CD8-positive, alpha-beta memory T cell (primary cell): Measurements from ENCODE around the gene TUBG1. TPM values are rescaled to one million over a fixed set of nuclear protein-coding genes. Genes with fewer than 3 reads are reported as not detected.

Experiments
- CTCF ChIA-PET: fragments of 350-600 bp; sonication (Branson Sonifier 250); formaldehyde crosslinking; loops from one replicate; lab custom pipeline; 2021; ENCODE audit warnings: antibody characterized with exemption; lab: Charles Lee
- POLR2A ChIA-PET: fragments of 350-600 bp; sonication (Branson Sonifier 250); formaldehyde crosslinking; loops from one replicate; lab custom pipeline; 2021; ENCODE audit warnings: antibody characterized with exemption; lab: Charles Lee
- DNase-seq, 5 donors: peaks; one replicate each; pipeline versions ENCODE4 v3.0.0 to v3.0.0-alpha.2; 2020 to 2022; ENCODE audit warnings: mixed read lengths in 1 of 5
- H3K27ac ChIP-seq: one replicate; pipeline ENCODE4 v1.7.0; 2013; ENCODE audit warnings: low read depth, mild to moderate bottlenecking, low read length, moderate library complexity
- H3K27me3 ChIP-seq: 2 replicates; pipeline ENCODE4 v1.7.0; 2013; ENCODE audit warnings: low read length, mild to moderate bottlenecking; ENCODE audit not compliant: insufficient read depth, poor library complexity, severe bottlenecking
- H3K36me3 ChIP-seq: 2 replicates; pipeline ENCODE4 v1.7.0; 2013; ENCODE audit warnings: mild to moderate bottlenecking, low read length, moderate library complexity; ENCODE audit not compliant: insufficient read depth
- H3K4me1 ChIP-seq: 2 replicates; pipeline ENCODE4 v1.7.0; 2013; ENCODE audit warnings: mild to moderate bottlenecking, low read length, moderate library complexity; ENCODE audit not compliant: insufficient read depth
- H3K4me3 ChIP-seq: 2 replicates; pipeline ENCODE4 v1.7.0; 2013; ENCODE audit warnings: mild to moderate bottlenecking, low read length
- H3K9me3 ChIP-seq: 2 replicates; pipeline ENCODE4 v1.7.0; 2013; ENCODE audit warnings: mild to moderate bottlenecking, low read length
- H3K27ac Mint-ChIP-seq, 8 donors: one replicate each; pipeline ENCODE4 v1.8.0; 2020 to 2021; ENCODE audit warnings: mixed read lengths in 8 of 8, mild to moderate bottlenecking in 6 of 8, inconsistent platforms in 3 of 8, moderate library complexity in 3 of 8
- H3K27me3 Mint-ChIP-seq, 2 donors: one replicate each; pipeline ENCODE4 v1.8.0; 2020 to 2021; ENCODE audit warnings: mixed read lengths in 2 of 2, mild to moderate bottlenecking in 1 of 2, moderate library complexity in 1 of 2
- H3K36me3 Mint-ChIP-seq, 3 donors: one replicate each; pipeline ENCODE4 v1.8.0; 2020 to 2021; ENCODE audit warnings: mixed read lengths in 3 of 3, inconsistent platforms in 1 of 3, mild to moderate bottlenecking in 1 of 3
- H3K4me1 Mint-ChIP-seq, 3 donors: one replicate each; pipeline ENCODE4 v1.8.0; 2020 to 2021; ENCODE audit warnings: mixed read lengths in 3 of 3, inconsistent platforms in 1 of 3, mild to moderate bottlenecking in 1 of 3
- H3K4me3 Mint-ChIP-seq, 7 donors: one replicate each; pipeline ENCODE4 v1.8.0; 2020 to 2021; ENCODE audit warnings: mixed read lengths in 7 of 7, mild to moderate bottlenecking in 6 of 7, moderate library complexity in 4 of 7, inconsistent platforms in 2 of 7
- H3K9me3 Mint-ChIP-seq, 5 donors: one replicate each; pipeline ENCODE4 v1.8.0; 2020 to 2022; ENCODE audit warnings: mixed read lengths in 5 of 5, mild to moderate bottlenecking in 3 of 5, moderate library complexity in 2 of 5, inconsistent platforms in 1 of 5
- polyA plus RNA-seq: library from polyadenylated mRNA; unstranded; fragments of 300-500 nt; fragmentation: Illumina TruSeq; gene quantifications from one replicate; pipeline ENCODE4 v1.2.3, GENCODE V29; 2021
- total RNA-seq, 2 experiments: library from RNA; stranded (reverse); gene quantifications; one replicate each; pipeline ENCODE4 v1.2.3, GENCODE V29; 2021

Gene TUBG1
- total RNA-seq (100 to 1,000 TPM; 112 to 119 TPM), polyA plus RNA-seq (11.1 TPM)

DNA sequence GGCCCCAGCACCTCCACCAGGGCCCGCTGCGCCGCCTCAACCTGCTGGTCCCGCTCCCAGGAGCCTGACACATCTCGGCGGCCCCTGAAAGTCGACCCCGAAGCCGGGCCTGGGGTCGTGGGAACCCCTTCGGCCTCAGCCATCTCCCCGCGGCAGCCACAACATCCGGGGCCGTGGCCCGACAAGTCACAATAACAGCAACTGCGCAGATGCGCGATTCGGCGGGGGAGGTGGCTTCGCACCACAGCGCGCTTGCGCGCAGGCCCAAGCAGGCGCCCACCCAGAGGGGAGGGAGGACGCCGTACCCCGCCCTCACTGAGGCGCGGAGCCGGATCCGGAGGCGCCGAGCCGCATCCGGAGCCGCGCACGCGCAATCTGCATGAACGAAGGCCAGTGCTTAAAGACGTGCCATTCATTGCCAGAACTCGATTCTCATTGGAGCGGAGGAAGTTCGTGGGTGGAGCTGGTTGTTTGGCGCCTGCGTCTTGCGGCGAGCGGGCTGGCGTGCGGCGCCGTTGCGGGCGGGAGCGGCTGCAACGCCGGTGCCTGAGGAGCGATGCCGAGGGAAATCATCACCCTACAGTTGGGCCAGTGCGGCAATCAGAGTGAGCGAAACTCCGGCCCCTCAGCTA is at the start of gene TUBG1, which contains the start of gene RETREG3:
Gene TUBG1 (plus strand): TSS at position 502 of the 632 bp plus-strand sequence. CDS start 55 bp downstream, at position 557.
Gene RETREG3 (minus strand): TSS at position 193 of the 632 bp plus-strand sequence. CDS start 50 bp downstream, at position 143.
- no peaks in the 10 kb centered on the region for H3K27me3 Mint-ChIP-seq
- peak within 1 kb of the TSS; percentile 93 for H3K4me3 ChIP-seq

DNA sequence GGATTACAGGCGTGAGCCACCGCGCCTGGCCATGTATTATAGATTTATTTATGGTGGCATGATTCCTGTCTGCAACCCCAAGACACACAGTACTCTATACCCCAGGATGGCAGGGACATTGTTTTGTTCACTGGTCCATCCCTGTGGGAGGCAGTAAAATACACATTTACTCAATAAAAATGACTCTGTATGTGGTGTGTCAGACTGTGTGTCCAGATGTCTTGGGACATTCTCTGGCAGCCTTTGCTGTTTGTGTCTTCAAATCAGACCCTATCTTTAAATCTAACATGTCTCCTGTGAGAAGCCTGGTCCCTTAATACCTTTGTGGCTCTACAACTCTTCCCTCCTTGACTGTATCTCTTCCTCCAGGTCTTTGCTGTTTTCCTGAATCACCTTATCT is 49.2 kb upstream of the TUBG1 start:
- ChIA-PET POLR2A (no interaction called here), CTCF (interaction anchor here (0.9 kb wide), 1 partner anchor 18 kb away, joined by 3 read pairs; no protein-coding TSS in a partner anchor)
- H3K27me3 Mint-ChIP-seq: no peaks in the 10 kb centered on the region
- peaks cover 0 to 23% (median 3%) of the 10 kb centered on the region in 3 donors for H3K36me3 Mint-ChIP-seq
- Histone ChIP-seq H3K27me3 (no peaks in the 10 kb centered on the region), H3K4me3 (no peak overlapping the region), H3K9me3 (no peaks in the 10 kb centered on the region), H3K36me3 (peaks cover 4% of the 10 kb centered on the region), H3K4me1 (peaks cover 33% of the 10 kb centered on the region), H3K27ac (no peak overlapping the region)
- peak overlapping the region in 6 of 7 donors; percentile 13 to 85 (median 72) for H3K4me3 Mint-ChIP-seq
- H3K27ac Mint-ChIP-seq: peak overlapping the region in 3 of 8 donors; percentile 60 to 98 (median 61)
- no peaks in the 10 kb centered on the region for H3K9me3 Mint-ChIP-seq
- peaks cover 25 to 38% (median 37%) of the 10 kb centered on the region in 3 donors for H3K4me1 Mint-ChIP-seq
- no peak for DNase-seq

More for the DNA sequence above, at the start of gene TUBG1, which contains the start of gene RETREG3:
- Mint-ChIP-seq H3K4me1 (peaks cover 42 to 54% (median 54%) of the 10 kb centered on the region in 3 donors), H3K9me3 (peaks cover 0 to 1% (median 0%) of the 10 kb centered on the region in 5 donors), H3K4me3 (peak within 1 kb of the TSS; percentile 99 to 100 (median 99)), H3K27ac (peak within 1 kb of the TSS; percentile 96 to 100 (median 98)), H3K36me3 (peaks cover 4 to 58% (median 13%) of the 10 kb centered on the region in 3 donors)
- Histone ChIP-seq H3K27ac (peak within 1 kb of the TSS; percentile 88), H3K4me1 (peaks cover 39% of the 10 kb centered on the region), H3K36me3 (peaks cover 15% of the 10 kb centered on the region), H3K27me3 (no peaks in the 10 kb centered on the region), H3K9me3 (no peaks in the 10 kb centered on the region)
- ChIA-PET POLR2A (interaction anchor here (1.0 to 1.8 kb wide), 6 partner anchors 31 to 752 kb away, joined by 3 to 10 read pairs (median 4); partner anchors contain the start of genes BECN1, NAGLU and PSMC3IP), CTCF (interaction anchor here (0.7 to 3.1 kb wide), 12 partner anchors 14 to 75 kb away, joined by 3 to 23 read pairs (median 5); partner anchors contain the start of gene PSMC3IP)
- peak; percentile 99 to 100 (median 99) for DNase-seq

DNA sequence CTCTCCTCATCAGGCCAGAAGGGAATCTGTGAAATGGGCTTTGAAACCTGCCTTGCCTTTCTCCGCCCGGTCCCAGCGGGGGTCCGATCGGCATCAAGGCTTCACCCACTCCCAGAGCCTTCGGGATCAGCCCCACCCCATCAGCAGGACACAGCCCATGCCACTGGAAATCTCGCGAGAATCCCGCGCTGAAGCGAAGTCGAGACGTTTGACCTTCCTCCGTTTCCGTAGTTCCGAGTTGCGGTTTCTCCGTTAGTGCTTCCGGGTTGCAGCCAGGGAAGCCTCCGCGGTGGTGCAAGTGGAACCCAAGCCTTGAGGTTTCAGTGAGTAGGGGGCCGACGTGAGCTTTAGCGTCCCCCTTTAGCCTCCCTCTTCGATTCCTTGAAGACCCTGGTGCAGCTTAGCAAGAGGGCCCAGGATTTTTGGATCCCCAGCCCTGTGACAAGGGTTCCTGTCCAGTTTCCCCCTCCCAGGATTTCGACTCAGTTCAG is 47.5 kb upstream of the TUBG1 start, which contains the start of gene COASY:
Gene COASY (plus strand): TSS at position 252 of the 491 bp plus-strand sequence. CDS start 475 bp downstream, outside the sequence.
- peak within 1 kb of the TSS; percentile 71 to 98 (median 96) for H3K27ac Mint-ChIP-seq
- Histone ChIP-seq H3K27ac (peak within 1 kb of the TSS; percentile 73), H3K4me3 (peak within 1 kb of the TSS; percentile 93), H3K36me3 (peaks cover 8% of the 10 kb centered on the region), H3K4me1 (peaks cover 36% of the 10 kb centered on the region), H3K27me3 (no peaks in the 10 kb centered on the region), H3K9me3 (no peaks in the 10 kb centered on the region)
- CTCF ChIA-PET: interaction anchor here (2.5 kb wide), 1 partner anchor 16 kb away, joined by 6 read pairs; the partner anchor contains the start of gene PSMC3IP
- peak; percentile 84 to 94 (median 88) for DNase-seq
- no peaks in the 10 kb centered on the region for H3K9me3 Mint-ChIP-seq
- peaks cover 0 to 31% (median 3%) of the 10 kb centered on the region in 3 donors for H3K36me3 Mint-ChIP-seq
- POLR2A ChIA-PET: interaction anchor here (0.9 kb wide), 1 partner anchor 25 kb away, joined by 3 read pairs; no protein-coding TSS in a partner anchor
- H3K4me1 Mint-ChIP-seq: peaks cover 28 to 40% (median 37%) of the 10 kb centered on the region in 3 donors
- H3K27me3 Mint-ChIP-seq: no peaks in the 10 kb centered on the region
- peak within 1 kb of the TSS; percentile 84 to 99 (median 93) for H3K4me3 Mint-ChIP-seq

DNA sequence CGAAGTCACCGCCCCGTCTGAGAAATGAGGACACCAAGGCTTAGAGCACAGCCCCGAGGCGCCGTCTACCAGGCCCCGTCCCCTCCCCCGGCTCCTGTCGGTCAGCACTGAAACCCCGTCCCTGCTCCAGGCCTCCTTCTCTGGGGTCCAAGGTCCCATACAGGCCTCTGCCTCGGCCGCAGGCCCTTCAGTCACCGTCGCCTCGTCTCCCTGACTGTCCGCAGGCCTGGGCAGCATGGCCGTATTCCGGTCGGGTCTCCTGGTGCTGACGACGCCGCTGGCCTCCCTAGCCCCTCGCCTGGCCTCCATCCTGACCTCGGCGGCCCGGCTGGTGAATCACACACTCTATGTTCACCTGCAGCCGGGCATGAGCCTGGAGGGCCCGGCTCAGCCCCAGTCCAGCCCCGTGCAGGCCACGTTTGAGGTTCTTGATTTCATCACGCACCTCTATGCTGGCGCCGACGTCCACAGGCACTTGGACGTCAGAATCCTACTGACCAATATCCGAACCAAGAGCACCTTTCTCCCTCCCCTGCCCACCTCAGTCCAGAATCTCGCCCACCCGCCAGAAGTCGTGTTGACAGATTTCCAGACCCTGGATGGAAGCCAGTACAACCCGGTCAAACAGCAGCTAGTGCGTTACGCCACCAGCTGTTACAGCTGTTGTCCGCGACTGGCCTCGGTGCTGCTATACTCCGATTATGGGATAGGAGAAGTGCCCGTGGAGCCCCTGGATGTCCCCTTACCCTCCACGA is 46.9 kb upstream of the TUBG1 start:
- Mint-ChIP-seq H3K4me1 (peaks cover 33 to 46% (median 38%) of the 10 kb centered on the region in 3 donors), H3K36me3 (peaks cover 0 to 37% (median 3%) of the 10 kb centered on the region in 3 donors), H3K27me3 (no peaks in the 10 kb centered on the region), H3K9me3 (no peaks in the 10 kb centered on the region), H3K4me3 (peak overlapping the region; percentile 84 to 99 (median 93)), H3K27ac (peak overlapping the region; percentile 71 to 98 (median 96))
- Histone ChIP-seq H3K4me1 (peaks cover 38% of the 10 kb centered on the region), H3K27ac (peak overlapping the region; percentile 73), H3K36me3 (peaks cover 8% of the 10 kb centered on the region), H3K27me3 (no peaks in the 10 kb centered on the region), H3K4me3 (peak overlapping the region; percentile 93), H3K9me3 (no peaks in the 10 kb centered on the region)
- POLR2A ChIA-PET: interaction anchor here (0.9 kb wide), 1 partner anchor 24 kb away, joined by 3 read pairs; no protein-coding TSS in a partner anchor
- CTCF ChIA-PET: interaction anchor here (2.5 to 2.8 kb wide), 2 partner anchors 8 to 15 kb away, joined by 6 to 9 read pairs; partner anchors contain the start of gene PSMC3IP
- DNase-seq: no peak

DNA sequence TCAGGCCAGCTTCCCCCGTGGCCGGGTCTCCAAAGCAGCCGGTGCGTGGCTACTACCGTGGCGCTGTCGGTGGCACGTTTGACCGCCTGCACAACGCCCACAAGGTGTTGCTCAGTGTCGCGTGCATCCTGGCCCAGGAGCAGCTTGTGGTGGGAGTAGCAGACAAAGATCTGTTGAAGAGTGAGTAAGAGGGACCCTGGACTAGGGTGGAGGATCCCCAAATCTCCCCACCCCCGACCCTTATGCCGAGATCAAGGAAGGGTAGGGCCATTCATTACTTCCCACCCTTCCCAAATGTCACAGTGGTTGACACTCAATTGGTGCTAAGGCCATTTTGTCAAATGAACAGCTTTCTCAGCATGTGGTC is 46.4 kb upstream of the TUBG1 start:
- Histone ChIP-seq H3K9me3 (no peaks in the 10 kb centered on the region), H3K36me3 (peaks cover 8% of the 10 kb centered on the region), H3K4me3 (peak overlapping the region; percentile 93), H3K4me1 (peaks cover 43% of the 10 kb centered on the region), H3K27ac (peak overlapping the region; percentile 73), H3K27me3 (no peaks in the 10 kb centered on the region)
- Mint-ChIP-seq H3K4me1 (peaks cover 37 to 50% (median 42%) of the 10 kb centered on the region in 3 donors), H3K27ac (peak overlapping the region in 7 of 8 donors; percentile 29 to 98 (median 95)), H3K27me3 (no peaks in the 10 kb centered on the region), H3K36me3 (peaks cover 0 to 40% (median 5%) of the 10 kb centered on the region in 3 donors), H3K4me3 (peak overlapping the region; percentile 84 to 99 (median 93)), H3K9me3 (no peaks in the 10 kb centered on the region)
- POLR2A ChIA-PET: no interaction called here
- DNase-seq: no peak
- CTCF ChIA-PET: interaction anchor here (0.6 to 2.8 kb wide), 5 partner anchors 8 to 390 kb away, joined by 3 to 18 read pairs (median 6); partner anchors contain the start of gene PSMC3IP

DNA sequence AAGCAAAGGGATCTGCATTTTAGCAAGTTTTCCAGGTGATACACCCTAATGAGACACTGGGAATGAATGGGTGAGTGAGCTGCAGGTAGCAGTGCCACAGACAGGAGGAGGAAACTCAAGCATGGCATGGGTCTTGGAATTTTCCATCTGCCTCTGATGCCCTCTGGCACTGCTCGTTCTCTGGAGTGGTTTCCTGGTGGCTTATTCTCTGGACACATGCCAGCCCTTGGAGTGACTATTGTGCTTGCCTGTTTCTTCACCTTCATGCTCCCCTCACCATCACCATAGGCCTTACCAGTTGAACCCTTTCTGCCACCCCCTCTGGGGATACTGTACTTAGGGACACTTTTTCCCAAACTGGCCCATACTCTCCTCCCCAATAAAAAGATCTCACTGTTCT is 45.9 kb upstream of the TUBG1 start:
- H3K4me1 Mint-ChIP-seq: peaks cover 37 to 53% (median 43%) of the 10 kb centered on the region in 3 donors
- CTCF ChIA-PET: interaction anchor here (0.6 to 2.8 kb wide), 5 partner anchors 9 to 390 kb away, joined by 3 to 18 read pairs (median 6); partner anchors contain the start of gene PSMC3IP

DNA sequence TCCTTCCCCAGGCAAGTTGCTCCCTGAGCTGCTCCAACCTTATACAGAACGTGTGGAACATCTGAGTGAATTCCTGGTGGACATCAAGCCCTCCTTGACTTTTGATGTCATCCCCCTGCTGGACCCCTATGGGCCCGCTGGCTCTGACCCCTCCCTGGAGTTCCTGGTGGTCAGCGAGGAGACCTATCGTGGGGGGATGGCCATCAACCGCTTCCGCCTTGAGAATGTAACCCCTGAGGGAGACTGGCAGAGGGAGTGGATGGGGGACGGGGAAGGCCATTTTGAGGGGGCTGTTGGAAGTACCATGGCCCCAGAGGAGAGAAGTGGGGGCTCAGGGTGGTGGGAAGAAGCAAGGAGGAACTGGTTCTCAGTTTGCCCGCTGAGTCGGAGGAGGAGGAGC is 45.5 kb upstream of the TUBG1 start:
- peaks cover 10% of the 10 kb centered on the region for H3K36me3 ChIP-seq
- Mint-ChIP-seq H3K9me3 (no peaks in the 10 kb centered on the region), H3K27ac (peak overlapping the region in 6 of 8 donors; percentile 46 to 98 (median 70)), H3K36me3 (peaks cover 0 to 46% (median 5%) of the 10 kb centered on the region in 3 donors), H3K4me1 (peaks cover 38 to 57% (median 47%) of the 10 kb centered on the region in 3 donors), H3K27me3 (no peaks in the 10 kb centered on the region), H3K4me3 (peak overlapping the region; percentile 83 to 99 (median 90))
- H3K27me3 ChIP-seq: no peaks in the 10 kb centered on the region
- H3K27ac ChIP-seq: no peak overlapping the region
- ChIA-PET POLR2A (interaction anchor here (0.9 kb wide), 2 partner anchors 14 to 27 kb away, joined by 3 read pairs; partner anchors contain the start of gene NAGLU), CTCF (interaction anchor here (1.3 to 2.8 kb wide), 4 partner anchors 9 to 31 kb away, joined by 3 to 18 read pairs (median 8); partner anchors contain the start of gene PSMC3IP)
- no peaks in the 10 kb centered on the region for H3K9me3 ChIP-seq
- H3K4me1 ChIP-seq: peaks cover 48% of the 10 kb centered on the region
- H3K4me3 ChIP-seq: peak overlapping the region; percentile 93
- DNase-seq: no peak

More for the DNA sequence above, 45.9 kb upstream of the TUBG1 start:
- peak overlapping the region; percentile 29 to 98 (median 70) for H3K27ac Mint-ChIP-seq
- POLR2A ChIA-PET: interaction anchor here (0.9 kb wide), 1 partner anchor 27 kb away, joined by 3 read pairs; the partner anchor contains the start of gene NAGLU
- DNase-seq: no peak
- no peaks in the 10 kb centered on the region for H3K27me3 ChIP-seq
- H3K36me3 Mint-ChIP-seq: peaks cover 0 to 42% (median 5%) of the 10 kb centered on the region in 3 donors
- H3K4me1 ChIP-seq: peaks cover 44% of the 10 kb centered on the region
- H3K9me3 ChIP-seq: no peaks in the 10 kb centered on the region
- H3K4me3 Mint-ChIP-seq: peak overlapping the region; percentile 83 to 99 (median 90)
- no peaks in the 10 kb centered on the region for H3K27me3 Mint-ChIP-seq
- H3K4me3 ChIP-seq: peak overlapping the region; percentile 93
- H3K36me3 ChIP-seq: peaks cover 8% of the 10 kb centered on the region
- H3K9me3 Mint-ChIP-seq: no peaks in the 10 kb centered on the region
- H3K27ac ChIP-seq: no peak overlapping the region
